Measurements from ENCODE around the gene PDX1.

Gene PDX1

GRCh38 chr13:27907121-27907787 lies 12.5 kb upstream of the PDX1 start:
- Histone ChIP-seq H3K27ac (ENCODE audit: low read depth, low read length, poor library complexity, severe bottlenecking) (no peak overlapping the region), H3K9me3 (ENCODE audit: low read length) (no peaks in the 10 kb centered on the region), H3K79me2 (ENCODE audit: insufficient read depth, low read length) (no peaks in the 10 kb centered on the region), H3K9me2 (ENCODE audit: low read depth, low read length) (no peaks in the 10 kb centered on the region), H3F3A (ENCODE audit: insufficient read depth, low read length) (no peaks in the 10 kb centered on the region), H3K9ac (ENCODE audit: low read length) (no peak overlapping the region), H3K4me2 (ENCODE audit: low read length) (no peak overlapping the region), H3K4me3 (ENCODE audit: low read depth, low read length, poor library complexity, severe bottlenecking) (no peak overlapping the region), H3K4me1 (ENCODE audit: insufficient read depth, low read length, severe bottlenecking) (no peaks in the 10 kb centered on the region), H2AFZ (ENCODE audit: low read length) (no peak overlapping the region), H3K27me3 (ENCODE audit: insufficient read depth, low read length) (peaks cover 6% of the 10 kb centered on the region; the same call in 1 of the 2 replicates), H3K36me3 (ENCODE audit: insufficient read depth, low read length) (no peaks in the 10 kb centered on the region), H4K20me1 (ENCODE audit: insufficient read depth, low read length) (no peaks in the 10 kb centered on the region)
- TF ChIP-seq CTCF (IDR thresholded peaks at IDR 0.05; ENCODE audit: low read length) (no peak), EZH2 (IDR thresholded peaks at IDR 0.05; ENCODE audit: borderline replicate concordance, low read length) (no peak)

- TF ChIP-seq EZH2 (IDR thresholded peaks at IDR 0.05; ENCODE audit: borderline replicate concordance, low read length) (no peak), CTCF (IDR thresholded peaks at IDR 0.05; ENCODE audit: low read length) (no peak)
- H3K9me3 ChIP-seq (ENCODE audit: low read length), result no peaks in the 10 kb centered on the region
Measured at GRCh38 chr13:27909378-27909777, 10.4 kb upstream of the PDX1 start.

GRCh38 chr13:27911521-27911920 lies 8.3 kb upstream of the PDX1 start:
- Histone ChIP-seq H3K27ac (ENCODE audit: low read depth, low read length, poor library complexity, severe bottlenecking) (no peak overlapping the region), H3K79me2 (ENCODE audit: insufficient read depth, low read length) (no peaks in the 10 kb centered on the region), H3K36me3 (ENCODE audit: insufficient read depth, low read length) (no peaks in the 10 kb centered on the region), H3K9me3 (ENCODE audit: low read length) (no peaks in the 10 kb centered on the region), H3K4me1 (ENCODE audit: insufficient read depth, low read length, severe bottlenecking) (no peaks in the 10 kb centered on the region), H3K4me2 (ENCODE audit: low read length) (no peak overlapping the region), H3K9ac (ENCODE audit: low read length) (no peak overlapping the region), H3K4me3 (ENCODE audit: low read depth, low read length, poor library complexity, severe bottlenecking) (no peak overlapping the region), H2AFZ (ENCODE audit: low read length) (no peak overlapping the region), H3K27me3 (ENCODE audit: insufficient read depth, low read length) (no peaks in the 10 kb centered on the region), H3F3A (ENCODE audit: insufficient read depth, low read length) (no peaks in the 10 kb centered on the region), H3K9me2 (ENCODE audit: low read depth, low read length) (no peaks in the 10 kb centered on the region), H4K20me1 (ENCODE audit: insufficient read depth, low read length) (no peaks in the 10 kb centered on the region)
- no peak for TF ChIP-seq CTCF (IDR thresholded peaks at IDR 0.05; ENCODE audit: low read length)
- no peak for TF ChIP-seq EZH2 (IDR thresholded peaks at IDR 0.05; ENCODE audit: borderline replicate concordance, low read length)

More at GRCh38 chr13:27909378-27909777, 10.4 kb upstream of the PDX1 start:
- no peaks in the 10 kb centered on the region for H3K27me3 ChIP-seq (ENCODE audit: insufficient read depth, low read length)
- no peaks in the 10 kb centered on the region for H3K79me2 ChIP-seq (ENCODE audit: insufficient read depth, low read length)
- no peaks in the 10 kb centered on the region for H3K36me3 ChIP-seq (ENCODE audit: insufficient read depth, low read length)
- H3F3A ChIP-seq (ENCODE audit: insufficient read depth, low read length), result no peaks in the 10 kb centered on the region
- no peaks in the 10 kb centered on the region for H3K4me1 ChIP-seq (ENCODE audit: insufficient read depth, low read length, severe bottlenecking)
- H4K20me1 ChIP-seq (ENCODE audit: insufficient read depth, low read length), result no peaks in the 10 kb centered on the region
- H3K9ac ChIP-seq (ENCODE audit: low read length), result no peak overlapping the region
- H3K9me2 ChIP-seq (ENCODE audit: low read depth, low read length), result no peaks in the 10 kb centered on the region
- H3K27ac ChIP-seq (ENCODE audit: low read depth, low read length, poor library complexity, severe bottlenecking), result no peak overlapping the region
- H3K4me3 ChIP-seq (ENCODE audit: low read depth, low read length, poor library complexity, severe bottlenecking), result no peak overlapping the region
- no peak overlapping the region for H3K4me2 ChIP-seq (ENCODE audit: low read length)
- no peak overlapping the region for H2AFZ ChIP-seq (ENCODE audit: low read length)
